ENCODE measurements around the gene BICC1. TPM values are rescaled to one million over a fixed set of nuclear protein-coding genes. Genes with fewer than 3 reads are reported as not detected.

BICC1 gene
- total and polyA plus RNA-seq, 2 of the 13 experiments (the other 11 are each of a cell fraction or from before 2014, with no cell fraction given): 0.18 to 1.5 TPM

GRCh38 chr10:58755340-58755610, 242.6 kb downstream of the BICC1 start:
- H3K36me3 ChIP-seq (replicated peaks in 1 of 2; ENCODE audit: control insufficient read depth in 1 of 2, insufficient read depth in 2 of 2, low read length in 2 of 2): no peaks in the 10 kb centered on the region
- no peak overlapping the region for H3K27ac ChIP-seq (ENCODE audit: extremely low read length, insufficient read depth, low read length)
- peaks cover 30% of the 10 kb centered on the region for H3K4me1 ChIP-seq (ENCODE audit: insufficient read depth, low read length)
- ATAC-seq (no peak), DNase-seq (ENCODE audit: low spot score) (no peak), FAIRE-seq (no peak)
- H3K79me2 ChIP-seq (ENCODE audit: insufficient read depth, low read length): no peaks in the 10 kb centered on the region
- no peaks in the 10 kb centered on the region for H4K20me1 ChIP-seq (ENCODE audit: insufficient read depth, low read length)
- no peak overlapping the region for H3K4me2 ChIP-seq (ENCODE audit: low read depth, low read length)
- WGBS (ENCODE audit: low lambda C conversion rate): 100% methylated on average over 1 of the region's 1 CpG
- no peak overlapping the region for H2AFZ ChIP-seq (ENCODE audit: low read length)
- no peak overlapping the region for H3K9ac ChIP-seq (ENCODE audit: insufficient read depth, low read depth, low read length)
- no peaks in the 10 kb centered on the region for H3K27me3 ChIP-seq (ENCODE audit: control insufficient read depth in 1 of 2, insufficient read depth in 2 of 2, low read length in 2 of 2)
- in situ Hi-C loops (cut with HindIII; ENCODE audit: extremely low pct_ligation_motif_present, low pct_unique_long_range_greater_than_20kb) (no loop called here), intact Hi-C loops (cut with micrococcal nuclease; ENCODE audit: unreplicated experiment) (loop anchor here (10.0 kb wide), 1 partner anchor 220 kb away; no protein-coding TSS in a partner anchor)
- TF ChIP-seq ATM (IDR thresholded peaks at IDR 0.05; ENCODE audit: borderline replicate concordance): no peak
- ChIA-PET POLR2A (no interaction called here), CTCF (ENCODE audit: low intra/inter-chr PET ratio, low total read pairs) (no interaction called here)
- H3K9me3 ChIP-seq (ENCODE audit: low read length): no peaks in the 10 kb centered on the region
- no peak overlapping the region for H3K4me3 ChIP-seq (replicated peaks in 1 of 3; ENCODE audit: insufficient read depth in 1 of 3, low read depth in 2 of 3, low read length in 3 of 3)
- BruUV-seq (replicated peaks): no TSS peak

- Histone ChIP-seq H3K27ac (ENCODE audit: extremely low read length, insufficient read depth, low read length) (no peak overlapping the region), H3K4me2 (ENCODE audit: low read depth, low read length) (peak overlapping the region; percentile 25; the same call in 1 of the 2 replicates), H4K20me1 (ENCODE audit: insufficient read depth, low read length) (no peaks in the 10 kb centered on the region), H3K9ac (ENCODE audit: insufficient read depth, low read depth, low read length) (no peak overlapping the region), H3K9me3 (ENCODE audit: low read length) (no peaks in the 10 kb centered on the region), H3K79me2 (ENCODE audit: insufficient read depth, low read length) (no peaks in the 10 kb centered on the region), H3K36me3 (replicated peaks in 1 of 2; ENCODE audit: control insufficient read depth in 1 of 2, insufficient read depth in 2 of 2, low read length in 2 of 2) (no peaks in the 10 kb centered on the region), H3K4me1 (ENCODE audit: insufficient read depth, low read length) (peaks cover 30% of the 10 kb centered on the region), H3K27me3 (ENCODE audit: control insufficient read depth in 1 of 2, insufficient read depth in 2 of 2, low read length in 2 of 2) (no peaks in the 10 kb centered on the region), H2AFZ (ENCODE audit: low read length) (no peak overlapping the region), H3K4me3 (replicated peaks in 1 of 3; ENCODE audit: insufficient read depth in 1 of 3, low read depth in 2 of 3, low read length in 3 of 3) (no peak overlapping the region)
- POLR2A ChIA-PET: no interaction called here
- no TSS peak for BruUV-seq (replicated peaks)
- intact Hi-C loops (cut with micrococcal nuclease; ENCODE audit: unreplicated experiment): loop anchor here (10.0 kb wide), 1 partner anchor 221 kb away; no protein-coding TSS in a partner anchor
- DNase-seq (ENCODE audit: low spot score) (no peak), FAIRE-seq (no peak), ATAC-seq (no peak)
- in situ Hi-C loops (cut with HindIII; ENCODE audit: extremely low pct_ligation_motif_present, low pct_unique_long_range_greater_than_20kb): no loop called here
- CTCF ChIA-PET (ENCODE audit: low intra/inter-chr PET ratio, low total read pairs): no interaction called here
- 56% methylated on average over 4 of the region's 4 CpGs for WGBS (ENCODE audit: low lambda C conversion rate)
- TF ChIP-seq ZFP36L1 (CRISPR knock-in tag; IDR thresholded peaks at IDR 0.05) (no peak), MXD3 (CRISPR knock-in tag; IDR thresholded peaks at IDR 0.05) (no peak), CEBPZ (IDR thresholded peaks at IDR 0.05; ENCODE audit: low read length) (no peak), ZNF567 (CRISPR knock-in tag; IDR thresholded peaks at IDR 0.05; ENCODE audit: borderline replicate concordance) (no peak), SPEN (CRISPR knock-in tag; IDR thresholded peaks at IDR 0.05; ENCODE audit: low read depth) (no peak), ATF4 (CRISPR knock-in tag; IDR thresholded peaks at IDR 0.05) (no peak), MTA3 (CRISPR knock-in tag; IDR thresholded peaks at IDR 0.05) (no peak), ZNF615 (CRISPR knock-in tag; IDR thresholded peaks at IDR 0.05; ENCODE audit: borderline replicate concordance) (no peak), MAX (IDR thresholded peaks at IDR 0.05) (no peak), ZNF569 (CRISPR knock-in tag; IDR thresholded peaks at IDR 0.05; ENCODE audit: borderline replicate concordance) (no peak), ZNF12 (CRISPR knock-in tag; IDR thresholded peaks at IDR 0.05) (no peak), SAFB2 (CRISPR knock-in tag; IDR thresholded peaks at IDR 0.05; ENCODE audit: borderline replicate concordance, low read depth) (no peak)
Observed at GRCh38 chr10:58755677-58756076, 243.0 kb downstream of the BICC1 start.
